Sigmoid colon (tissue), 7 donors: Measurements from ENCODE around the gene NDUFS2. TPM values are rescaled to one million over a fixed set of nuclear protein-coding genes. Genes with fewer than 3 reads are reported as not detected.
"Not testable (repeated sequence)": the region's sequence is repeated elsewhere in the genome, so short reads cannot be mapped to it uniquely, and the experiment has no call there.

ENCODE experiments used
- DNase-seq: peaks from one replicate; pipeline ENCODE4 v3.0.0-alpha.2; 2019
- H3K27ac ChIP-seq, 4 donors: fragments of 200-600 bp; sonication (generic); one replicate each; pipeline ENCODE4 v1.5.1; 2016 to 2019; ENCODE audit warnings: mild to moderate bottlenecking in 1 of 4
- H3K27me3 ChIP-seq, 3 donors: fragments of 200-600 bp; sonication (generic); one replicate each; pipeline ENCODE4 v1.5.1; 2019; ENCODE audit warnings: mild to moderate bottlenecking in 1 of 3
- H3K36me3 ChIP-seq, 4 donors: fragments of 200-600 bp; sonication (generic); one replicate each; pipeline ENCODE4 v1.5.1; 2016 to 2019
- H3K4me1 ChIP-seq, 4 donors: fragments of 200-600 bp; sonication (generic); one replicate each; pipeline ENCODE4 v1.5.1; 2017 to 2019
- H3K4me3 ChIP-seq, 4 donors: fragments of 200-600 bp; sonication (generic); one replicate each; pipeline ENCODE4 v1.5.1; 2017 to 2019; ENCODE audit warnings: mild to moderate bottlenecking in 2 of 4, moderate library complexity in 1 of 4
- H3K9me3 ChIP-seq, 4 donors: fragments of 200-600 bp in 3 of 4; sonication (generic) in 3 of 4; one replicate each; pipeline versions ENCODE4 v1.5.1 to v1.6.1; 2013 to 2019
- EP300 ChIP-seq, 4 donors: sonication (generic); formaldehyde crosslinking; IDR thresholded peaks; one replicate each; pipeline ENCODE4 v1.6.1; 2017; ENCODE audit warnings: antibody characterized with exemption in 4 of 4
- POLR2A ChIP-seq, 2 donors: fragments of 450-650 bp; IDR thresholded peaks; one replicate each; pipeline ENCODE4 v1.6.1; 2016; ENCODE audit warnings: antibody characterized with exemption in 2 of 2, mild to moderate bottlenecking in 2 of 2, moderate library complexity in 2 of 2
- POLR2AphosphoS5 ChIP-seq, 4 donors: sonication (generic); formaldehyde crosslinking; IDR thresholded peaks; one replicate each; pipeline ENCODE4 v1.6.1; 2017; ENCODE audit warnings: antibody characterized with exemption in 4 of 4
- WGBS, 2 donors: extraction: QIAGEN DNeasy Blood & Tissue Kit; methylation state at CpG; one replicate each; pipeline ENCODE4 v1.1.7; 2013; 5-methylcytosine and 5-hydroxymethylcytosine counted together
- intact Hi-C: fragments of 100-400 bp; cut with DNase I; formaldehyde crosslinking; loops from one replicate; pipeline ENCODE4 v1.15.1; 2023
- polyA plus RNA-seq, 3 donors: library from polyadenylated mRNA; stranded (reverse); fragments of 200-250 nt; gene quantifications; one replicate each; pipeline ENCODE4 v1.2.3, GENCODE V29; 2013
- total RNA-seq, 4 donors: library from RNA; depleted of rRNA; stranded (reverse); fragments of >200 nt; gene quantifications; one replicate each; pipeline ENCODE4 v1.1.0, GENCODE V29; 2016
- TF ChIP-seq, protein P1 (sequence below), 4 experiments: fragments of 450-650 bp in 3 of 4; fragments of 200-600 bp in 1 of 4; IDR thresholded peaks; one replicate each; pipeline ENCODE4 v1.5.1; 2016 to 2019; ENCODE audit warnings: antibody characterized with exemption in 4 of 4, mild to moderate bottlenecking in 3 of 4, moderate library complexity in 2 of 4
- donor health status: healthy with polysubstance abuse.
- donor health status: Bipolar disorder and iron deficiency.
- donor health status: healthy.

NDUFS2 gene
- total and polyA plus RNA-seq, 7 donors, result 79.6 to 194 (median 113) TPM

DNA sequence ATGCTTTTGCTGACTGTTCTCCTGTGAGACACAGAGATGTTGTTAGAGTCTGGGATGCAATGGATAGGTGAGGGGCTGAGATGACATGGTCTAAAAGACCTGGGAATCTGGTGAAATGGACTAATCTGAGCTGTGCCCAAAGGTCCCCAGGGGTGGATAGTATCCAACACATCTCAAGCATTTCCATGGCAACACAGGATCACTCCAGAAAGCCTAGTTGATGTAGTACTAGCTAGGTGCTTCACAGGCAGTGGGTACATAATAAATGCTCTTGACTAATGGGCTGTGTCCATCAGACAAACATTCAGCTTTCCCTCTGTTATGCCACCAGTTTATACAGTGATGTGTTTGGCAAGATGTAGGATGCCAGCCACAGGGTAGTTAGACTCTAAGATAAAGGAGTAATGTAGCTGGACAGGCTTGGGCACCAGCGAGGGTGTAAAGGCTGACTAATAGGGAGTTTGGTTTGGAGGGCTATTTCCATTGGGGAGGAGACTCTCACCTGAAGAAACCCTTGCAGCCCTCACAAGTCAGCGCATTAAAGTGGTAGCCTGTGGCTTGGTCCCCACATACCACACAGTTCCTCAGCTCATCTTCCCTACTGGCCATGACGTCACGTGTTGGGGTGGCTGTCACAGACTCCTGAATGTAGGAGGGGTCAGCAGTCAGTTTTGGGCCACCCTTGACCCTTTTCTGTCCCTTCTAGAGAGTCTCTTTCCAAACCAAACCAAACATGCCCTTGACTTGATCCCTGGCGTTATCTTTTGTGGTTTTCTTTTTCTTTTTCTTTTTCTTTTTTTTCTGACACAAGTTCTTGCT, 34.0 kb downstream of the NDUFS2 start:
- no peak overlapping the region for H3K27ac ChIP-seq
- WGBS, 2 donors, result 83% methylated on average over 5 of the region's 5 CpGs
- intact Hi-C loops, result no loop called here
- TF ChIP-seq POLR2AphosphoS5 (IDR thresholded peaks at IDR 0.05), result no peak
- TF ChIP-seq POLR2A (IDR thresholded peaks at IDR 0.05), result no peak
- TF ChIP-seq EP300 (IDR thresholded peaks at IDR 0.05), result no peak
- TF ChIP-seq, protein P1, sequence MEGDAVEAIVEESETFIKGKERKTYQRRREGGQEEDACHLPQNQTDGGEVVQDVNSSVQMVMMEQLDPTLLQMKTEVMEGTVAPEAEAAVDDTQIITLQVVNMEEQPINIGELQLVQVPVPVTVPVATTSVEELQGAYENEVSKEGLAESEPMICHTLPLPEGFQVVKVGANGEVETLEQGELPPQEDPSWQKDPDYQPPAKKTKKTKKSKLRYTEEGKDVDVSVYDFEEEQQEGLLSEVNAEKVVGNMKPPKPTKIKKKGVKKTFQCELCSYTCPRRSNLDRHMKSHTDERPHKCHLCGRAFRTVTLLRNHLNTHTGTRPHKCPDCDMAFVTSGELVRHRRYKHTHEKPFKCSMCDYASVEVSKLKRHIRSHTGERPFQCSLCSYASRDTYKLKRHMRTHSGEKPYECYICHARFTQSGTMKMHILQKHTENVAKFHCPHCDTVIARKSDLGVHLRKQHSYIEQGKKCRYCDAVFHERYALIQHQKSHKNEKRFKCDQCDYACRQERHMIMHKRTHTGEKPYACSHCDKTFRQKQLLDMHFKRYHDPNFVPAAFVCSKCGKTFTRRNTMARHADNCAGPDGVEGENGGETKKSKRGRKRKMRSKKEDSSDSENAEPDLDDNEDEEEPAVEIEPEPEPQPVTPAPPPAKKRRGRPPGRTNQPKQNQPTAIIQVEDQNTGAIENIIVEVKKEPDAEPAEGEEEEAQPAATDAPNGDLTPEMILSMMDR (IDR thresholded peaks at IDR 0.05), result no peak
- peaks cover 0 to 2% (median 0%) of the 10 kb centered on the region in 4 donors for H3K36me3 ChIP-seq
- no peak for DNase-seq
- H3K9me3 ChIP-seq, result no peaks in the 10 kb centered on the region
- H3K27me3 ChIP-seq, result no peaks in the 10 kb centered on the region
- no peaks in the 10 kb centered on the region for H3K4me1 ChIP-seq
- no peak overlapping the region for H3K4me3 ChIP-seq

DNA sequence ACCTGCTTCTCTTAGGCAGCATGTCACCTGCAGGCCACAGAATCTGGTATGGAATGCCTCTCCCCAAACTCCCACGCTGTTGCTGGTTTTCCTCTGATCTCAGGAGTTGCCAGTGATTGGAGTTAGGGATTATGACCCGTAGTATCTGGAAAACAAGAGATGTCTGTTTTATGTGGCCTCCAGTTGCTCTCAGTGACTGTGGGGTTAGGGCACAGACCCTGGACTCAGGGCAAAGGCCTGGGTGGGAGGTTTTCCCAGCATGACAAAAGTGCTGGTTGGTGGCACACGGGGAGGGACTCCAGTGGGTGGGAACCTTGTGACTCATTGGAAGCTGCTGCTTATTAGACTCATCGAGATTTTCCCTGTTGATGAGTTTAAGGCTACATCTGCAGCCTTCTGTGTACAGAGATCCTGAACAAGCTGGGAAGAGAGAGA, 35.9 kb downstream of the NDUFS2 start, which contains the start of gene NR1I3:
Gene NR1I3, minus strand, starts transcription at position 165 of the 435 bp plus-strand sequence. CDS start 1,638 bp downstream, outside the sequence.
- no peaks in the 10 kb centered on the region for H3K27me3 ChIP-seq
- DNase-seq, result no peak
- H3K9me3 ChIP-seq, result no peaks in the 10 kb centered on the region
- no peak for TF ChIP-seq EP300 (IDR thresholded peaks at IDR 0.05)
- no peak for TF ChIP-seq POLR2AphosphoS5 (IDR thresholded peaks at IDR 0.05)
- TF ChIP-seq POLR2A (IDR thresholded peaks at IDR 0.05), result no peak
- WGBS, 2 donors, result 45 to 74% methylated on average over 4 of the region's 4 CpGs
- intact Hi-C loops, result no loop called here
- H3K4me3 ChIP-seq, result no peak within 1 kb of the TSS
- no peaks in the 10 kb centered on the region for H3K4me1 ChIP-seq
- H3K27ac ChIP-seq, result no peak within 1 kb of the TSS
- H3K36me3 ChIP-seq, result no peaks in the 10 kb centered on the region

DNA sequence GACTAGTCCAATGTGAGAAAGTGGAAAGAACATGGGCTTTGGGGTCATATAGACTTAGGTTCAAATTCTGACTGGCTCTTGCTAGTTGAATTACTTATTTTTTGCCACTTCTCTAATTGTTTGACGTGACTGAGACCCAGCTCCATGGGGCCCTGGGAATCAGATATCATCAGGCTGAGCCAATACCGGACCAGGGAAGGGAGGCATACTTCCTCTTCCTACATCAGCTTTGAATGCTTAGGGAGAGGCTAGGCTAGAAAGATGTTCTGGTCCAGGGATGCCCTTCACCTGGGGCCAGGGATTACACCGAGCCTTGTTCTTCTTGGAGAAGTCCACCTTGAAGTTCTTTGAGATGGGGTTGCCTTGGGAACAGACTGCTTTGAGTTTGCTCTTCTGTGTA, 39.5 kb downstream of the NDUFS2 start:
- intact Hi-C loops, result no loop called here

DNA sequence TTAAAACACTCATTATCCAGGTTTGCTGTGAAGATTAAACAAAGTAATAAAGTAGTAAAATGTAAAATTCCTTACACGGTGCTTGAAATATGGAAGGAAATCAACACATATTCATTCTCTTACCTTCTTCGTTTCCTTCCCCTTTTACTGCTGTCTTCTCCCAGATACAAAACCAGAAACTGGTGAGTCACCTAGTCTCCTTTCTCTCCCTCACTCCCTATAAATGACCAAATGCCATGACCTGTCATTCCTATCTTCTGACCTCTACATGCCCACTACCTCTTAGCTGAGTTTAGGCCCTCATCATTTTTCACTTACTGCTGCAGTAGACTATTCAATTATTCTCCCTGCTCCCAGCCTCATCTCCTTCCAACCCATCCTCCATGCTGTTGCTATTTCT, 40.1 kb downstream of the NDUFS2 start:
- no peaks in the 10 kb centered on the region for H3K4me1 ChIP-seq
- TF ChIP-seq, protein P1 (IDR thresholded peaks at IDR 0.05), result no peak
- TF ChIP-seq EP300 (IDR thresholded peaks at IDR 0.05) (no peak), POLR2AphosphoS5 (IDR thresholded peaks at IDR 0.05) (no peak), POLR2A (IDR thresholded peaks at IDR 0.05) (no peak)
- H3K36me3 ChIP-seq, result no peaks in the 10 kb centered on the region
- H3K27me3 ChIP-seq, result no peaks in the 10 kb centered on the region
- 38 to 55% methylated on average over 2 of the region's 2 CpGs for WGBS, 2 donors
- no peak for DNase-seq
- intact Hi-C loops, result no loop called here
- H3K9me3 ChIP-seq, result no peaks in the 10 kb centered on the region
- H3K4me3 ChIP-seq, result no peak overlapping the region
- no peak overlapping the region for H3K27ac ChIP-seq

More for the DNA sequence above, 39.5 kb downstream of the NDUFS2 start:
- 79 to 87% methylated on average over 3 of the region's 3 CpGs for WGBS, 2 donors
- H3K36me3 ChIP-seq, result no peaks in the 10 kb centered on the region
- TF ChIP-seq EP300 (IDR thresholded peaks at IDR 0.05) (no peak), POLR2A (IDR thresholded peaks at IDR 0.05) (no peak), POLR2AphosphoS5 (IDR thresholded peaks at IDR 0.05) (no peak)
- TF ChIP-seq, protein P1 (IDR thresholded peaks at IDR 0.05), result no peak
- no peaks in the 10 kb centered on the region for H3K9me3 ChIP-seq
- no peak overlapping the region for H3K4me3 ChIP-seq
- no peak for DNase-seq
- H3K27ac ChIP-seq, result no peak overlapping the region
- no peaks in the 10 kb centered on the region for H3K27me3 ChIP-seq
- no peaks in the 10 kb centered on the region for H3K4me1 ChIP-seq

DNA sequence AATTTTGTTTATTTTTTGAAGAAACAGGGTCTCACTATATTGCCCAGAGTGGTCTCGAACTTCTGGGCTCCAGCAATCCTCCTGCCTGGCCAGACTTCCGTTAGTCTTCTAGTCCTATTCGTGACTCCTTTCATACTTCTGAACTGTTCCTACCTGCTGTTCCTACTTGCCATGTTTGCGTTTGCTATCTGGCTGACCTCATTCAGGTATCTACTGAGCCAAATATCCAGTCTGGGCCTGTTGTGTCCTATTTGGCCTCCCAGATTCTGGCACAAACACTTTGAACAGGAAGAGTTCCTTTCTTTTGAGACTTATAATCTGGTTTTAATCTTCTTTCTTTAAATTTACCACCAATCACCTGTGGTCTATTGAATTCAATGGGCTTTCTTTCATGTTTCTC, 42.7 kb downstream of the NDUFS2 start:
- Histone ChIP-seq H3K27me3 (no peaks in the 10 kb centered on the region), H3K9me3 (no peaks in the 10 kb centered on the region), H3K27ac (no peak overlapping the region), H3K4me3 (no peak overlapping the region), H3K4me1 (no peaks in the 10 kb centered on the region), H3K36me3 (no peaks in the 10 kb centered on the region)
- DNase-seq, result no peak
- 82 to 89% methylated on average over 4 of the region's 4 CpGs for WGBS, 2 donors
- intact Hi-C loops, result no loop called here
- TF ChIP-seq, protein P1 (IDR thresholded peaks at IDR 0.05), result no peak
- TF ChIP-seq POLR2AphosphoS5 (IDR thresholded peaks at IDR 0.05) (no peak), POLR2A (IDR thresholded peaks at IDR 0.05) (no peak), EP300 (IDR thresholded peaks at IDR 0.05) (no peak)

DNA sequence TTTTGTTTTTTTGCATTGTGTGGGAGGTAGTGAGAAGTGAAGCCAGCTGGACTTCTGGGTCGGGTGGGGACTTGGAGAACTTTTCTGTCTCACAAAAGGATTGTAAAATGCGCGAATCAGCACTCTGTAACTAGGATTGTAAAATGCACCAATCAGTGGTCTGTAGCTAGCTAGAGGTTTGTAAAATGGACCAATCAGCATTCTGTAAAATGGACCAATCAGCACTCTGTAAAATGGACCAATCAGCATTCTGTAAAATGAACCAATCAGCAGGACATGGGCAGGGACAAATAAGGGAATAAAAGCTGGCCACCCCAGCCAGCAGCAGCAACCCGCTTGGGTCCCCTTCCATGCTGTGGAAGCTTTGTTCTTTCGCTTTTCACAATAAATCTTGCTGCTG, 47.9 kb downstream of the NDUFS2 start:
- H3K36me3 ChIP-seq, intact Hi-C loops, H3K27me3 ChIP-seq, DNase-seq, H3K4me1 ChIP-seq, H3K27ac ChIP-seq, H3K4me3 ChIP-seq, H3K9me3 ChIP-seq: not testable (repeated sequence)
- 90 to 91% methylated on average over 5 of the region's 5 CpGs for WGBS, 2 donors
